Astrocyte of the spinal cord (primary cell): ENCODE data around the gene CNDP2.

Experiments
- DNase-seq: peaks from one replicate; pipeline ENCODE4 v3.0.0; 2011; ENCODE audit warnings: low read depth, low spot score
- H3K4me3 ChIP-seq: 2 replicates; pipeline ENCODE4 v1.5.1; 2011; ENCODE audit warnings: low read depth, mild to moderate bottlenecking, low read length, moderate library complexity
- in situ Hi-C: cut with HindIII; loops from 2 replicates; pipeline ENCODE4 v1.10.0; 2017; ENCODE audit warnings: low sequenced_read_pairs
- TF ChIP-seq, protein P1 (sequence below): IDR thresholded peaks from 2 replicates; pipeline ENCODE4 v1.5.1; 2012; ENCODE audit warnings: low read depth, mild to moderate bottlenecking, low read length, inconsistent platforms

CNDP2 gene

GRCh38 chr18:74509856-74510769 is 13.9 kb downstream of the CNDP2 start:
- TF ChIP-seq, protein P1, sequence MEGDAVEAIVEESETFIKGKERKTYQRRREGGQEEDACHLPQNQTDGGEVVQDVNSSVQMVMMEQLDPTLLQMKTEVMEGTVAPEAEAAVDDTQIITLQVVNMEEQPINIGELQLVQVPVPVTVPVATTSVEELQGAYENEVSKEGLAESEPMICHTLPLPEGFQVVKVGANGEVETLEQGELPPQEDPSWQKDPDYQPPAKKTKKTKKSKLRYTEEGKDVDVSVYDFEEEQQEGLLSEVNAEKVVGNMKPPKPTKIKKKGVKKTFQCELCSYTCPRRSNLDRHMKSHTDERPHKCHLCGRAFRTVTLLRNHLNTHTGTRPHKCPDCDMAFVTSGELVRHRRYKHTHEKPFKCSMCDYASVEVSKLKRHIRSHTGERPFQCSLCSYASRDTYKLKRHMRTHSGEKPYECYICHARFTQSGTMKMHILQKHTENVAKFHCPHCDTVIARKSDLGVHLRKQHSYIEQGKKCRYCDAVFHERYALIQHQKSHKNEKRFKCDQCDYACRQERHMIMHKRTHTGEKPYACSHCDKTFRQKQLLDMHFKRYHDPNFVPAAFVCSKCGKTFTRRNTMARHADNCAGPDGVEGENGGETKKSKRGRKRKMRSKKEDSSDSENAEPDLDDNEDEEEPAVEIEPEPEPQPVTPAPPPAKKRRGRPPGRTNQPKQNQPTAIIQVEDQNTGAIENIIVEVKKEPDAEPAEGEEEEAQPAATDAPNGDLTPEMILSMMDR: no peak
- in situ Hi-C loops: no loop called here
- DNase-seq: no peak
- no peak overlapping the region for H3K4me3 ChIP-seq

DNA sequence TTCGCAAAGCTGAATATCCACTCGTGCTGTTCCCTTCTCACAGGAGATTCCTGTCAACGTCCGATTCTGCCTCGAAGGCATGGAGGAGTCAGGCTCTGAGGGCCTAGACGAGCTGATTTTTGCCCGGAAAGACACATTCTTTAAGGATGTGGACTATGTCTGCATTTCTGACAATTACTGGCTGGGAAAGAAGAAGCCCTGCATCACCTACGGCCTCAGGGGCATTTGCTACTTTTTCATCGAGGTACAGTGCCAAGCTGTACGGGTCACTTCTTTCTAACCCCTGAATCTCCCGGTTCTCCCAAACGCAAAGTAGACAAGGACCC is 14.6 kb downstream of the CNDP2 start:
- TF ChIP-seq, protein P1: no peak
- H3K4me3 ChIP-seq: no peak overlapping the region
- no peak for DNase-seq
- in situ Hi-C loops: no loop called here

GRCh38 chr18:74511823-74512222 is 15.7 kb downstream of the CNDP2 start:
- H3K4me3 ChIP-seq: no peak overlapping the region
- no peak for DNase-seq
- in situ Hi-C loops: no loop called here
- TF ChIP-seq, protein P1: no peak

GRCh38 chr18:74512321-74513053 is 16.3 kb downstream of the CNDP2 start:
- H3K4me3 ChIP-seq: no peak overlapping the region
- in situ Hi-C loops: no loop called here
- TF ChIP-seq, protein P1: no peak
- no peak for DNase-seq

- no peak for DNase-seq
- in situ Hi-C loops: no loop called here
- no peak overlapping the region for H3K4me3 ChIP-seq
- TF ChIP-seq, protein P1: no peak
Observed at GRCh38 chr18:74513149-74513882, 17.2 kb downstream of the CNDP2 start.

GRCh38 chr18:74513883-74514205 is 17.7 kb downstream of the CNDP2 start:
- in situ Hi-C loops: no loop called here
- no peak for DNase-seq
- H3K4me3 ChIP-seq: no peak overlapping the region
- TF ChIP-seq, protein P1: no peak
